Measurements from ENCODE around the gene IL25. TPM values are rescaled to one million over a fixed set of nuclear protein-coding genes. Genes with fewer than 3 reads are reported as not detected.

Gene IL25
- total and polyA plus RNA-seq, 2 of the 8 experiments (the other 6 are each of a cell fraction or from before 2014, with no cell fraction given): not detected

DNA sequence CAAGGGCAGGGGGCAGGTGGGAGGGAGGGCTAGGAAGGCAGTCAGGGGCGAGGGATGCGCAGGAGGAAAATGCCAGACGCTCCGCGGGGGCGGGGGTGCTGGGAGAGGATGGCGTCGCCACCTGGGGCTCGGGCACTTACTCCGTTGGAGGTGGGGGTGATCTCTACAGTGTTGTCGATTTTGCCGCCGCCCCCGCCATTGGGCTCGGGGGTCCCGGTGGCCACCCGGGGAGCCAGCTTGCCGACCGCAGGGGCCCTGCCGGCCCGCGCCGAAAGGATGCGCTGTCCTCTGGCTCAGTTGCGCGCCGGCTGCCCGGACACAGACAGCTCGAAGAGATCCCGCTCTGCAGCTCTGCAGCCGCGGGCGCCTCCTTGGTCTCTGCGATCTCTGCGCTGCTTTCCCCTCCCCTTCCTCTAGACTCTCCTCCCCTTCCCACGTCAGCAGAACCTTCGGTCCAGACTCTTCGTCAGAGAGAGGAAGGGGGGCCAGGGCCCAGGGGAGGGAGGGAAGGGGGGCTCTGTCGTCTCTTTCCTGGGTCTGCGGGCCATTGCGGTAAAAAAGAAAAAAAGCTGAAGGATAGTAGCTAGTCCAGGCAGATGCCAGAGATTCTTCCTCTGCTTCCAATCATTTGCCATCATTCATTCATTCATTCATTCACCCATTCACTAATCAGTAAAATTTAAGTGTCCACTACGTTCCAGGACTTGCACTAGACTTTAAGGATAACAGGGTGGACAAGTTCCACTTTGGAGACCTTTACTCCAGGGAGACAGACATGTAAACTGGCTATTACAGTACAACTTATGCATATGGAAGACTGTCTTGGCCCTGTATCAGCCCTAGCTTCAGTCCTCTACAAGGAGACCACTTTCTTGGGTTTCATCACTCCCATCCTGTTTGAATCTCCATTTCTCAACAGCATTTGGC is 19.8 kb upstream of the IL25 start, which contains the start of gene SLC22A17 (continued):
- TF ChIP-seq, protein P1, sequence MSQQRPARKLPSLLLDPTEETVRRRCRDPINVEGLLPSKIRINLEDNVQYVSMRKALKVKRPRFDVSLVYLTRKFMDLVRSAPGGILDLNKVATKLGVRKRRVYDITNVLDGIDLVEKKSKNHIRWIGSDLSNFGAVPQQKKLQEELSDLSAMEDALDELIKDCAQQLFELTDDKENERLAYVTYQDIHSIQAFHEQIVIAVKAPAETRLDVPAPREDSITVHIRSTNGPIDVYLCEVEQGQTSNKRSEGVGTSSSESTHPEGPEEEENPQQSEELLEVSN (IDR thresholded peaks at IDR 0.05): no peak
- TF ChIP-seq GABPA (IDR thresholded peaks at IDR 0.05; ENCODE audit: borderline replicate concordance, insufficient read depth, low read length) (no peak), BRCA1 (IDR thresholded peaks at IDR 0.05; ENCODE audit: low read depth, low read length) (no peak), EZH2 (IDR thresholded peaks at IDR 0.05; ENCODE audit: low read depth, low read length, severe bottlenecking) (no peak), HDAC2 (IDR thresholded peaks at IDR 0.05; ENCODE audit: borderline replicate concordance in 1 of 2, low read depth in 2 of 2, low read length in 2 of 2) (no peak), RNF2 (IDR thresholded peaks at IDR 0.05; ENCODE audit: borderline replicate concordance, low read depth, low read length, missing control alignments, poor library complexity, severe bottlenecking) (no peak), GTF2F1 (IDR thresholded peaks at IDR 0.05; ENCODE audit: borderline replicate concordance, low read depth, low read length) (no peak), ASH2L (IDR thresholded peaks at IDR 0.05; ENCODE audit: low read length) (peak; percentile 62), JUND (IDR thresholded peaks at IDR 0.05; ENCODE audit: low read length) (no peak), POLR2A (IDR thresholded peaks at IDR 0.05; ENCODE audit: control extremely low read depth in 1 of 2, low read depth in 2 of 2, low read length in 2 of 2) (peak; percentile 36 to 91), SUZ12 (IDR thresholded peaks at IDR 0.05; ENCODE audit: low read length) (no peak), PHF8 (conservative IDR thresholded peaks at IDR 0.05; ENCODE audit: low read depth, low read length) (peak; percentile 67), SP2 (IDR thresholded peaks at IDR 0.05; ENCODE audit: low read length) (no peak), SIRT6 (IDR thresholded peaks at IDR 0.05; ENCODE audit: low read length) (no peak), SP4 (IDR thresholded peaks at IDR 0.05; ENCODE audit: low read length) (no peak), MAFK (IDR thresholded peaks at IDR 0.05; ENCODE audit: low read depth, low read length) (no peak), NANOG (IDR thresholded peaks at IDR 0.05; ENCODE audit: insufficient read depth, low read depth, low read length, poor library complexity, severe bottlenecking) (no peak), RAD21 (IDR thresholded peaks at IDR 0.05 in 1 of 2, conservative IDR thresholded peaks at IDR 0.05 in 1 of 2; ENCODE audit: low read depth in 2 of 2, low read length in 2 of 2) (peak in 1 of 2 experiments; percentile 16; a peak in 1 of 4 replicates), ATF2 (IDR thresholded peaks at IDR 0.05; ENCODE audit: low read length) (no peak)

Data from H1 (cell line).